OCI-LY3 (cell line): ENCODE results near the gene FUT4.

Source experiments
- EZH2phosphoT487 ChIP-seq: fragments of 200-600 bp; shearing (Covaris generic); IDR thresholded peaks from 2 replicates; pipeline ENCODE4 v1.6.1; 2018; ENCODE audit warnings: antibody characterized with exemption, mixed run types, low read depth
- TF ChIP-seq, protein P1 (sequence below): fragments of 200-600, 300-600 bp; sonication (generic); IDR thresholded peaks from 2 replicates; pipeline ENCODE4 v1.5.1; 2014; ENCODE audit warnings: antibody characterized with exemption, low read length, low read depth

DNA sequence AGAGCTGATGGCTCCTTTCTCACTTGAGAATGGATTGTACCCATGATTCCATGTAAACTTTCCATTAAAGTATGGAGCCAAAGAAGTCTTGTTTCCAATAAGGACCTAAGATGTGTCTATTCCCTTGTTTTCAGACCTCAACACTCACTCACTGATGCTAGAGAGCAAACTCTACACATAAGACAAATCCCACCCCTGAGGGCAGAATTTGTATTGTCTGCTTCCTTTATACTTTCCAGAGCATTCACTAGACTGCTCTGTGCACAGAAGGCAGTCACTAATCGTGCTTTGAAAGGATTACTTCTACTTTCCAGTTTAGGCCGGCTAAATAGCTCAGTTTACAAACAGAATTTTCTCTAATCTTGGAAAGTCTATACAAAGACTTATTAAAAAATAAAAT, 43.5 kb upstream of the FUT4 start:
- TF ChIP-seq, protein P1, sequence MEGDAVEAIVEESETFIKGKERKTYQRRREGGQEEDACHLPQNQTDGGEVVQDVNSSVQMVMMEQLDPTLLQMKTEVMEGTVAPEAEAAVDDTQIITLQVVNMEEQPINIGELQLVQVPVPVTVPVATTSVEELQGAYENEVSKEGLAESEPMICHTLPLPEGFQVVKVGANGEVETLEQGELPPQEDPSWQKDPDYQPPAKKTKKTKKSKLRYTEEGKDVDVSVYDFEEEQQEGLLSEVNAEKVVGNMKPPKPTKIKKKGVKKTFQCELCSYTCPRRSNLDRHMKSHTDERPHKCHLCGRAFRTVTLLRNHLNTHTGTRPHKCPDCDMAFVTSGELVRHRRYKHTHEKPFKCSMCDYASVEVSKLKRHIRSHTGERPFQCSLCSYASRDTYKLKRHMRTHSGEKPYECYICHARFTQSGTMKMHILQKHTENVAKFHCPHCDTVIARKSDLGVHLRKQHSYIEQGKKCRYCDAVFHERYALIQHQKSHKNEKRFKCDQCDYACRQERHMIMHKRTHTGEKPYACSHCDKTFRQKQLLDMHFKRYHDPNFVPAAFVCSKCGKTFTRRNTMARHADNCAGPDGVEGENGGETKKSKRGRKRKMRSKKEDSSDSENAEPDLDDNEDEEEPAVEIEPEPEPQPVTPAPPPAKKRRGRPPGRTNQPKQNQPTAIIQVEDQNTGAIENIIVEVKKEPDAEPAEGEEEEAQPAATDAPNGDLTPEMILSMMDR, result no peak
- no peak for TF ChIP-seq EZH2phosphoT487
